GM19372 (cell line): ENCODE measurements around the gene AVL9.
"Not testable (repeated sequence)": the region's sequence is repeated elsewhere in the genome, so short reads cannot be mapped to it uniquely, and the experiment has no call there.

Experiments
- ATAC-seq: cut with Tn5 transposase; IDR thresholded peaks from one replicate; pipeline ENCODE4 v1.9.1; 2021; ENCODE audit warnings: mild to moderate bottlenecking, low read depth, moderate library complexity; ENCODE audit not compliant: unreplicated experiment

Gene AVL9

DNA sequence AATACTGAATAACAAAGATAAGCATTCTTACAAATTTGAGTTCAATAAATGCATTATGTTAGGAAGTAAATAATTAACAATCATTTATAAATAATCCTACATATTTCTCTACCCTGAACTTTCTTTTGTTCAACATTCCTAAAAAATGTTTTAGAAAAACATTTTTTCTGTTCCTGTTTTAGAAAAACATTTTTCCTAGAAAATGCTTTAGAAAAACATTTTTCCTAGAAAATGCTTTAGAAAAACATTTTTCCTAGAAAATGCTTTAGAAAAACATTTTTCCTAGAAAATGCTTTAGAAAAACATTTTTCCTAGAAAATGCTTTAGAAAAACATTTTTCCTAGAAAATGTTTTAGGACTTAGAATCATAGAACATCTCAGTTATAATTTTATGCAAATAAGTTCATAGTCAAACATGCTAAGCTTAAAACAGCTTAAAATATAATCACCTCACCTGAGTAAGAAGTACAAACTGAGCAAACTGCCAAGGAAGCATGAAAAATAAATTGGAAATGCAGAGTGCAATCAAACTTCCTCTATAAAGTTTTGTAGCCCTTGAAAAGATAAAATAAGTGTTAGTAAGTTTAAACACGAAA is 139.6 kb downstream of the AVL9 start:
- not testable (repeated sequence) for ATAC-seq

DNA sequence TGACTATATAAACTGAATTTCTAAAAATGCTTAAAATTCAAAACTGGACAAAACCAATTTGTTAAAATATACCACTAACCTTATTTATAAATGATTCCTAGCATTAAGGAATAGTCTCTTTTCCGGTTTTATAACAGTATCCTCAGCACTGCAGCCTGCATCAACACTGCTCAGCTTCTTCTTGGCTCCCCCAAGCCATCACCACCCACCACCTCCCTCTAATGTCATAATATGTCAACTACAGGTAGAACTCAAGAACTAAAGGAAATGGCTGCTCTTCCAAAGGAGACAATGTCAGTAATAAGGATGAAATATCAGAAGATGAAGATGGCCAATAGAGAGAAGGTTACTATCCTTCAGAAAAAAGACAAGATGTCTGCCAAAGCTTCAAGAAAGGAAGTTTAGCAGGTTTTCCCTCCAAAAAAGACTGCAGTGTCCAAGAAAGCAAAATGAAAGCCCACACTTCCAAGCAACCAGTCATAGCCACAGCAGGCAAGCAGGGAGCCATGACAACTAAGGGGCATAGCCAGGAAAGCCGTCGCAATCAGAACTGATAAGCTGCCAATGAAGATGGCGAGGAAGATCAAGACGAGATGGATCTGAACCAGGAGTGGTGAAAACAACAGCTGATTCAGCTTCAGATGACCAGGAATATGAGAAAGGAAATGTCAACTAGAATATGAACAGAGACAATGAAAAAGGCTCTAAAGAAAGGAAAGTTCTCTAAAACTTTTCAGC is 141.6 kb downstream of the AVL9 start:
- ATAC-seq = not testable (repeated sequence)

DNA sequence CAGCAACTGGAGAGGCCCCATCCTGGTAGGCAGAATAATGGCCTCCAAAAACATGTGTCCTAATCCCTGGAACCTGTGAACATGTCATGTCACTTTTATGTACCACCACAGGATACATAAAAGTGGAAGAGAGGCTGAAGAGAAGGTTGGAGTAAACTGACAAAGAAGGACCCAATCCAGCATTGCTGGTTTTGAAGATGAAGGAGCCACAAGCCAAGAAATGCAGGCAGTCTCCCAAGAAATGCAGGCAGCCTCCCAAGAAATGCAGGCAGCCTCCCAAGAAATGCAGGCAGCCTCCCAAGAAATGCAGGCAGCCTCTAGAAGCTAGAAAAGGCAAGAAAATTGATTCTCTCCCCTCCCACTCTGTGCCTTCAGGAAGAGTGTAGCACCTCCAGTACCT is 142.3 kb downstream of the AVL9 start:
- not testable (repeated sequence) for ATAC-seq
